Measurements from ENCODE around the gene ASB5.

Gene ASB5

GRCh38 chr4:176277162-176277904 lies 8.3 kb upstream of the ASB5 start:
- no peak for DNase-seq

- DNase-seq, result no peak
Measured at GRCh38 chr4:176276710-176277109, 7.7 kb upstream of the ASB5 start.

- DNase-seq, result no peak
Measured at GRCh38 chr4:176274441-176274840, 5.4 kb upstream of the ASB5 start.

- DNase-seq, result no peak
Measured at GRCh38 chr4:176273736-176274135, 4.7 kb upstream of the ASB5 start.

- no peak for DNase-seq
Measured at GRCh38 chr4:176272799-176273198, 3.8 kb upstream of the ASB5 start.

GRCh38 chr4:176271749-176272148 lies 2.7 kb upstream of the ASB5 start:
- DNase-seq, result no peak

- no peak for DNase-seq
Measured at GRCh38 chr4:176270669-176271068, 1.6 kb upstream of the ASB5 start.

- no peak for DNase-seq
Measured at GRCh38 chr4:176266026-176266425, 3.0 kb downstream of the ASB5 start.

GRCh38 chr4:176262243-176262642 lies 6.8 kb downstream of the ASB5 start:
- DNase-seq, result no peak

- no peak for DNase-seq
Measured at GRCh38 chr4:176261481-176261880, 7.5 kb downstream of the ASB5 start.

- no peak for DNase-seq
Measured at GRCh38 chr4:176261018-176261417, 8.0 kb downstream of the ASB5 start.

GRCh38 chr4:176259330-176260090 lies 9.5 kb downstream of the ASB5 start:
- DNase-seq, result no peak

GRCh38 chr4:176258135-176258534 lies 10.9 kb downstream of the ASB5 start:
- DNase-seq, result no peak

- no peak for DNase-seq
Measured at GRCh38 chr4:176256921-176257320, 12.1 kb downstream of the ASB5 start.

- no peak for DNase-seq
Measured at GRCh38 chr4:176242764-176243347, 26.2 kb downstream of the ASB5 start.

GRCh38 chr4:176241703-176242102 lies 27.3 kb downstream of the ASB5 start:
- no peak for DNase-seq

- no peak for DNase-seq
Measured at GRCh38 chr4:176238826-176239225, 30.2 kb downstream of the ASB5 start.

- DNase-seq, result no peak
Measured at GRCh38 chr4:176238157-176238610, 30.8 kb downstream of the ASB5 start.

- DNase-seq, result no peak
Measured at GRCh38 chr4:176236946-176237345, 32.1 kb downstream of the ASB5 start.

- no peak for DNase-seq
Measured at GRCh38 chr4:176230836-176231235, 38.2 kb downstream of the ASB5 start.

- DNase-seq, result no peak
Measured at GRCh38 chr4:176229645-176230044, 39.4 kb downstream of the ASB5 start.

- DNase-seq, result no peak
Measured at GRCh38 chr4:176226736-176227135, 42.3 kb downstream of the ASB5 start.

GRCh38 chr4:176223561-176223960 lies 45.5 kb downstream of the ASB5 start:
- DNase-seq, result no peak

GRCh38 chr4:176222149-176222548 lies 46.9 kb downstream of the ASB5 start:
- no peak for DNase-seq
